Heart left ventricle (tissue), 16 donors: ENCODE data around the gene SLC12A3. TPM values are rescaled to one million over a fixed set of nuclear protein-coding genes. Genes with fewer than 3 reads are reported as not detected.
A peak's percentile ranks its signal among the peaks of the same experiment; 100 is the strongest.

Experiments
- ATAC-seq, 4 donors: fragments of 200-7000 bp; cut with Tn5 transposase; one replicate each; pipeline ENCODE4 v1.9.1; 2020 to 2022; ENCODE audit warnings: moderate library complexity in 4 of 4, mild to moderate bottlenecking in 3 of 4, moderate number of reproducible peaks in 1 of 4
- DNase-seq, 5 donors: peaks; one replicate each; pipeline ENCODE4 v3.0.0-alpha.2; 2020
- H3K27ac ChIP-seq, 12 donors: fragments of 200-600 bp; sonication (generic) in 4 of 12; one replicate each; pipeline versions ENCODE4 v1.5.0 to v1.8.0; 2016 to 2022; ENCODE audit warnings: mild to moderate bottlenecking in 2 of 12
- H3K27me3 ChIP-seq, 9 donors: fragments of 200-600 bp; sonication (generic) in 2 of 9; one replicate each; pipeline versions ENCODE4 v1.5.1 to v1.8.0; 2016 to 2022; ENCODE audit warnings: mild to moderate bottlenecking in 3 of 9
- H3K36me3 ChIP-seq, 9 donors: fragments of 200-600 bp; sonication (generic) in 2 of 9; one replicate each; pipeline versions ENCODE4 v1.5.0 to v1.8.0; 2018 to 2022; ENCODE audit warnings: mild to moderate bottlenecking in 2 of 9
- H3K4me1 ChIP-seq, 12 donors: fragments of 200-600 bp; sonication (generic) in 4 of 12; one replicate each; pipeline versions ENCODE4 v1.5.0 to v1.8.0; 2016 to 2022; ENCODE audit warnings: mild to moderate bottlenecking in 3 of 12
- H3K4me3 ChIP-seq, 12 donors: fragments of 200-600 bp; sonication (generic) in 4 of 12; one replicate each; pipeline versions ENCODE4 v1.5.0 to v1.8.0; 2017 to 2022; ENCODE audit warnings: mild to moderate bottlenecking in 9 of 12, moderate library complexity in 4 of 12
- H3K9me3 ChIP-seq, 12 donors: fragments of 200-600 bp; sonication (generic) in 4 of 12; one replicate each; pipeline versions ENCODE4 v1.5.0 to v1.8.0; 2016 to 2022; ENCODE audit warnings: mild to moderate bottlenecking in 1 of 12
- POLR2A ChIP-seq, 2 donors: fragments of 450-650 bp; IDR thresholded peaks; one replicate each; pipeline ENCODE4 v1.6.1; 2017; ENCODE audit warnings: antibody characterized with exemption in 2 of 2, mild to moderate bottlenecking in 2 of 2, moderate library complexity in 2 of 2
- WGBS, 4 donors: extraction: QIAGEN DNeasy Blood & Tissue Kit in 2 of 4; methylation state at CpG; one replicate each; pipeline versions ENCODE4 v1.1.5 to v1.1.7; 2013 to 2018; 5-methylcytosine and 5-hydroxymethylcytosine counted together
- intact Hi-C, 10 donors: fragments of 100-400 bp; cut with DNase I; formaldehyde crosslinking; loops; one replicate each; pipeline versions ENCODE4 v1.11.1 to v1.14.2; 2022
- polyA plus RNA-seq, 2 donors: library from polyadenylated mRNA; stranded (reverse); fragments of 200-250 nt; gene quantifications; one replicate each; pipeline ENCODE4 v1.2.3, GENCODE V29; 2013
- total RNA-seq, 9 donors: library from RNA; depleted of rRNA in 2 of 9; stranded (reverse); fragments of >200 nt in 2 of 9; fragmentation: NEBNext Ultra II Directional in 3 of 9; extraction: Animal tissue kit (Norgen Biotek cat#: 25700) in 3 of 9; gene quantifications; one replicate each; pipeline versions ENCODE4 v1.1.0 to v1.2.4, GENCODE V29; 2016 to 2023
- TF ChIP-seq, protein P1 (sequence below), 12 donors: fragments of 200-600 bp; sonication (generic) in 4 of 12; IDR thresholded peaks; one replicate each; pipeline versions ENCODE4 v1.5.0 to v1.8.0; 2018 to 2022; ENCODE audit warnings: antibody characterized with exemption in 12 of 12, mild to moderate bottlenecking in 5 of 12
- donor health status: ischemic (EF 13 %, LVEDD 7.1; RV severe dilation, severe dysfunction).
- donor health status: healthy with polysubstance abuse.
- donor health status: DM: no; HTN: yes; CAD: no.
- donor health status: DM: no; HTN: no; CAD: no.
- donor health status: ischemic (EF 25% LVEDD 6.9; RV normal size, moderate dysfunction).
- donor health status: ischemic (EF 25% LVEDD 5.7; RV mildly dilated, moderate dysfunction).
- donor health status: healthy.
- donor health status: DM: yes; HTN: yes; CAD: no.
- donor health status: ischemic (EF 35%, LVEDD 5.7; RV mildly dilated, moderate dysfunction).
- donor health status: nonischemic (EF 11% LVEDD 7.7; RV severe dilation, severe dysfunction).
- donor health status: DM: yes; HTN: yes; CAD: no.
- donor health status: PGD.
- donor health status: ischemic (EF 29% LVEDD 5.4; RV normal size, mild dysfunction).
- donor health status: nonischemic (EF 23%, LVEDD 6.1; RV moderate dilation, normal function).

Gene SLC12A3
- total and polyA plus RNA-seq, 11 donors, result 0.08 TPM; not detected in 10

GRCh38 chr16:56914896-56915295, 49.9 kb downstream of the SLC12A3 start:
- TF ChIP-seq POLR2A (IDR thresholded peaks at IDR 0.05), result no peak
- TF ChIP-seq, protein P1, sequence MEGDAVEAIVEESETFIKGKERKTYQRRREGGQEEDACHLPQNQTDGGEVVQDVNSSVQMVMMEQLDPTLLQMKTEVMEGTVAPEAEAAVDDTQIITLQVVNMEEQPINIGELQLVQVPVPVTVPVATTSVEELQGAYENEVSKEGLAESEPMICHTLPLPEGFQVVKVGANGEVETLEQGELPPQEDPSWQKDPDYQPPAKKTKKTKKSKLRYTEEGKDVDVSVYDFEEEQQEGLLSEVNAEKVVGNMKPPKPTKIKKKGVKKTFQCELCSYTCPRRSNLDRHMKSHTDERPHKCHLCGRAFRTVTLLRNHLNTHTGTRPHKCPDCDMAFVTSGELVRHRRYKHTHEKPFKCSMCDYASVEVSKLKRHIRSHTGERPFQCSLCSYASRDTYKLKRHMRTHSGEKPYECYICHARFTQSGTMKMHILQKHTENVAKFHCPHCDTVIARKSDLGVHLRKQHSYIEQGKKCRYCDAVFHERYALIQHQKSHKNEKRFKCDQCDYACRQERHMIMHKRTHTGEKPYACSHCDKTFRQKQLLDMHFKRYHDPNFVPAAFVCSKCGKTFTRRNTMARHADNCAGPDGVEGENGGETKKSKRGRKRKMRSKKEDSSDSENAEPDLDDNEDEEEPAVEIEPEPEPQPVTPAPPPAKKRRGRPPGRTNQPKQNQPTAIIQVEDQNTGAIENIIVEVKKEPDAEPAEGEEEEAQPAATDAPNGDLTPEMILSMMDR (IDR thresholded peaks at IDR 0.05), result no peak
- no peak for ATAC-seq
- Histone ChIP-seq H3K9me3 (no peaks in the 10 kb centered on the region), H3K4me1 (peaks cover 0 to 76% (median 40%) of the 10 kb centered on the region in 12 donors), H3K36me3 (no peaks in the 10 kb centered on the region), H3K27ac (peak overlapping the region in 10 of 12 donors; percentile 3 to 68 (median 54)), H3K27me3 (no peaks in the 10 kb centered on the region), H3K4me3 (no peak overlapping the region)
- DNase-seq, result no peak
- intact Hi-C loops, result loop anchor here in 2 of 10 donors (5.0 kb wide), 1 partner anchor 48 kb away; the partner anchor contains the start of gene SLC12A3 (in 2 of the 2)
- 84 to 97% (median 96%) methylated on average over 7 of the region's 7 CpGs for WGBS, 4 donors

DNA sequence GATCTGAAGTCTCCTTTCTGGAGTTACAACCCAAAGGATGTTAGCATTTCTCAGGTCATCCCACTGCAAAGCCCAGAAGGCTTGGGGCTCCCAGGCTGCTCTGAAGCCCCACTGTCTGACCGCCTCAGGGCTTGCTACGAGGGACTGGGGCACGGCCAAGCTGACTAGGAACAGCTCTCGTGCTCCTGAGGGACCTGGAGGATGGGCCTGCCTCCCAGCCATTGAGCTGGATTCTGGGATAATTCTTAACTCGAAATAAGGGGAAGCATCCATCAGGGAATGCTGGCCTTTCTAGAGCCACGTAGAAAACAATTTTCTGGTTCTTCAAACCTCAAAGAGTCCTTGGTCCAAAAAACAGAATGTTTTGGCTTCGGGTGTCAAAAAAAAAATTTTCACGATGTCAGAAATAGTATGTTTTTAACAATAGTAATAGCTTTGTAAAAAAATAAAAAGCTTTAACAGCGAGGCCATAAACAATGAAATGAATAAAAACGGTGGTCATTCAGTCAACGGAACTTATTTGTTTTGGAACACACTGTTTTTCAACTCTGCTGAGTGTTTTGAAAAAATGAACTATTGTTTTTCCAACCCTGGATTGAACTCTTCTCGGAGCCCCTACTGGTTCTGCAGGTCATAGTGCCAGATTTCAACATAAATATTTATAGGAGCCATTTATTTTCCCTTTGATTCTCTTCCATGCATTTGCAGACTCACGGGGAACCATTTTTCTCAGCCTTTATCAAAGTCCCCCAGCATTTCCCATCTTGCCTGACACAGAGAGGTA, 50.5 kb downstream of the SLC12A3 start:
- H3K27ac ChIP-seq, result peak overlapping the region in 11 of 12 donors; percentile 3 to 68 (median 59)
- 46 to 60% (median 52%) methylated on average over 13 of the region's 13 CpGs for WGBS, 4 donors
- H3K36me3 ChIP-seq, result no peaks in the 10 kb centered on the region
- ATAC-seq, result no peak
- no peak for TF ChIP-seq POLR2A (IDR thresholded peaks at IDR 0.05)
- TF ChIP-seq, protein P1 (IDR thresholded peaks at IDR 0.05), result no peak
- intact Hi-C loops, result no loop called here
- no peaks in the 10 kb centered on the region for H3K27me3 ChIP-seq
- H3K9me3 ChIP-seq, result no peaks in the 10 kb centered on the region
- H3K4me3 ChIP-seq, result no peak overlapping the region
- DNase-seq, result peak in 2 of 5 donors; percentile 30 to 38
- H3K4me1 ChIP-seq, result peaks cover 0 to 70% (median 38%) of the 10 kb centered on the region in 12 donors

GRCh38 chr16:56916571-56917403, 51.8 kb downstream of the SLC12A3 start:
- TF ChIP-seq POLR2A (IDR thresholded peaks at IDR 0.05), result no peak
- TF ChIP-seq, protein P1 (IDR thresholded peaks at IDR 0.05), result no peak
- Histone ChIP-seq H3K4me3 (no peak overlapping the region), H3K27ac (peak overlapping the region in 11 of 12 donors; percentile 27 to 81 (median 62)), H3K36me3 (no peaks in the 10 kb centered on the region), H3K27me3 (no peaks in the 10 kb centered on the region), H3K9me3 (no peaks in the 10 kb centered on the region), H3K4me1 (peaks cover 0 to 59% (median 32%) of the 10 kb centered on the region in 12 donors)
- no peak for DNase-seq
- ATAC-seq, result peak in 2 of 4 donors; percentile 33 to 56
- intact Hi-C loops, result no loop called here
- WGBS, 4 donors, result 35 to 56% (median 48%) methylated on average over 5 of the region's 5 CpGs
